ENCODE results near the gene TIRAP. TPM values are rescaled to one million over a fixed set of nuclear protein-coding genes. Genes with fewer than 3 reads are reported as not detected.

The TIRAP gene
- total and polyA plus RNA-seq, 8 donors = 5.3 to 8.2 (median 6.3) TPM

- DNase-seq (peak in 1 of 6 donors; percentile 30), FAIRE-seq (no peak), ATAC-seq (no peak)
- Histone ChIP-seq H3K36me3 (no peaks in the 10 kb centered on the region), H3K4me1 (no peaks in the 10 kb centered on the region), H3K27ac (no peak overlapping the region), H3K9me3 (no peaks in the 10 kb centered on the region), H3K27me3 (no peaks in the 10 kb centered on the region), H3K4me3 (no peak overlapping the region)
- no peak for TF ChIP-seq CTCF (IDR thresholded peaks at IDR 0.05)
- intact Hi-C loops (cut with DNase I) = loop anchor here in 1 of 3 donors (10.0 kb wide), 1 partner anchor 165 kb away; no protein-coding TSS in a partner anchor
- WGBS, 2 donors = 81 to 91% methylated on average over 5 of the region's 5 CpGs
Measured at GRCh38 chr11:126319374-126319740, 36.5 kb downstream of the TIRAP start.

GRCh38 chr11:126322996-126323395 lies 40.1 kb downstream of the TIRAP start:
- no peaks in the 10 kb centered on the region for H3K36me3 ChIP-seq
- intact Hi-C loops (cut with DNase I) = no loop called here
- no peak for ATAC-seq
- no peak for FAIRE-seq
- H3K27me3 ChIP-seq = no peaks in the 10 kb centered on the region
- no peaks in the 10 kb centered on the region for H3K4me1 ChIP-seq
- 95% methylated on average over 3 of the region's 3 CpGs for WGBS, 2 donors
- H3K4me3 ChIP-seq = no peak overlapping the region
- no peaks in the 10 kb centered on the region for H3K9me3 ChIP-seq
- no peak for TF ChIP-seq CTCF (IDR thresholded peaks at IDR 0.05)
- DNase-seq = no peak
- no peak overlapping the region for H3K27ac ChIP-seq

- Histone ChIP-seq H3K4me1 (no peaks in the 10 kb centered on the region), H3K4me3 (no peak overlapping the region), H3K9me3 (no peaks in the 10 kb centered on the region), H3K27me3 (no peaks in the 10 kb centered on the region), H3K36me3 (peaks cover 0 to 4% (median 0%) of the 10 kb centered on the region in 3 donors), H3K27ac (peak overlapping the region in 2 of 4 donors; percentile 25 to 63)
- FAIRE-seq (no peak), ATAC-seq (peak; percentile 34 to 54 (median 48)), DNase-seq (no peak)
- 58% methylated on average over 17 of the region's 17 CpGs for WGBS, 2 donors
- intact Hi-C loops (cut with DNase I) = no loop called here
- no peak for TF ChIP-seq CTCF (IDR thresholded peaks at IDR 0.05)
Measured at GRCh38 chr11:126327281-126328000, 44.5 kb downstream of the TIRAP start.

- no peak for TF ChIP-seq CTCF (IDR thresholded peaks at IDR 0.05)
Measured at GRCh38 chr11:126328001-126328390, 45.1 kb downstream of the TIRAP start.

GRCh38 chr11:126328444-126328843 lies 45.6 kb downstream of the TIRAP start:
- no peak for FAIRE-seq

More at GRCh38 chr11:126328001-126328390, 45.1 kb downstream of the TIRAP start:
- Histone ChIP-seq H3K36me3 (peaks cover 0 to 6% (median 0%) of the 10 kb centered on the region in 3 donors), H3K9me3 (no peaks in the 10 kb centered on the region), H3K27me3 (no peaks in the 10 kb centered on the region), H3K27ac (peak overlapping the region in 2 of 4 donors; percentile 25 to 63), H3K4me3 (no peak overlapping the region), H3K4me1 (no peaks in the 10 kb centered on the region)
- no peak for ATAC-seq
- no peak for FAIRE-seq
- intact Hi-C loops (cut with DNase I) = no loop called here
- WGBS, 2 donors = 91 to 95% methylated on average over 20 of the region's 20 CpGs
- peak in 1 of 6 donors; percentile 52 for DNase-seq

More at GRCh38 chr11:126328444-126328843, 45.6 kb downstream of the TIRAP start:
- ATAC-seq (peak in 1 of 4 donors; percentile 9), DNase-seq (peak in 1 of 6 donors; percentile 53)
- Histone ChIP-seq H3K36me3 (peaks cover 0 to 7% (median 0%) of the 10 kb centered on the region in 3 donors), H3K4me3 (no peak overlapping the region), H3K27ac (no peak overlapping the region), H3K27me3 (no peaks in the 10 kb centered on the region), H3K4me1 (no peaks in the 10 kb centered on the region), H3K9me3 (no peaks in the 10 kb centered on the region)
- TF ChIP-seq CTCF (IDR thresholded peaks at IDR 0.05) = no peak
- 92 to 96% methylated on average over 12 of the region's 12 CpGs for whole genome bisulfite sequencing, 2 donors
- intact Hi-C loops (cut with DNase I) = no loop called here

Data from pancreas (tissue), 10 donors.